Measurements from ENCODE around the gene WNT8A. TPM values are rescaled to one million over a fixed set of nuclear protein-coding genes. Genes with fewer than 3 reads are reported as not detected.
"Not testable (repeated sequence)": the region's sequence is repeated elsewhere in the genome, so short reads cannot be mapped to it uniquely, and the experiment has no call there.

The WNT8A gene
- polyA plus RNA-seq (ENCODE audit: insufficient read length): not detected

DNA sequence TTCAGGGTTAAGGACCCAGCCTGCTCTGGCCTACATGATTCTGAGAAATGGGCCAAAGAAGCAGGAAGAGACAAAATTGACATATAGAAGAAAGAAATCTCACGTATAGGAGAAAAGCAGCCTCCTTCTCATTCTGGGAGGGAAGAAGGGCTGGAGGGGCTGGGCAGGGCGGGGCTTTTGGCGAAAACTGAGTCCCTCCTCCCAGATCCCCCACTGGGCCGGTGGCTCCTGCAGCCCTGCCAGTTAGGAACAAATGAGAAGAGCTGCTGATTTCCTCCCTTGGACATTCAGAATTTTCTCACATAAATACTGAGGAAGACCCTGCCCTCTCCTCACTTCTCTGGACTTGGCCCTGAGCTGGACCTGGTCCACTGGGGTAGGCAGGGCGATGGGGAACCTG, at the start of gene WNT8A:
Gene WNT8A, plus strand, starts transcription at position 332 of the 400 bp plus-strand sequence. CDS start 95 bp downstream, outside the sequence.
- no peak for DNase-seq (ENCODE audit: low read depth)

DNA sequence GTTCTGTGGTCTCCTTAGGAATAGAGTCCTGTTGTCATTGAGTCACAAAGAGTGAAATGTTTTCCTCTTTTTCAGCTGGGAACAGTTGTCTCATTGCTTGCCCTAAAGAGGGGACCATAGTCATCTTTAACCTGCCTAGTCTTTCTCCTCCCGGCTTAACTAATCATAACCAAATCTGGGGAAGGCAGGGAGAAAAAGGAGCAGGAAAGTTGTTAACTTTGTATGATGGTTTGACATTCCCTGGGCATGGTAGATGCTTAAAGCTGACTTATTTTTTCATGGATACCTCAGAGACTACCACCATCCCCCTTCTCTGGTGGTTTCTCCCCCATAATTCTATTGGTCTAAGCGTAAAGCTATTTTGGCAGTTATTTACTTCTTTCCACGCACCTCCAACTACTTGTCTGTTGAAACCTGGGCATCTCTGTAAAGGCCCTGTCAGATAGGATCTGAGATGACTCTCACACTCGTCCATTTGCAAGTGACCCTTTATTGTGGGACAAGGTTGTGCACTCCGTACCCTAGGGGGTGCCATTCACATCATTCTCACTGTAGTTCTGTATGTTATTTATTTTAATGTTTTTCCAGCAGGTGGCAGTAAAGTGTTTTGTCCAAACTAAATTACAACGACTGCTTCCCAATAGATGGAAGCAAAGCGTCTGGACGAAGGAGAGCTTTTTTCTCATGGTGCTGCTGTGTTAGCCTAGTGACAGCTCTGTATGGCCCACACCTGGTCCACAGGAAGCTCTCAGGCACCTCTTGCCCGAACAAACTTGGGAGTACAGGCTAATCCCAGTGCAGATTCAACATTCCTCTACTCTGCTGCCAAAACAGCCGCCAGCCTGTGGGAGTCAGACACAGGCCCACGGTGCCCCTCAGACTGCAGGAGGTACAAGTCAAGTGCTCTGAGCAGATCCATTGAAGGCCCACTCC, 48.0 kb upstream of the WNT8A start:
- DNase-seq (ENCODE audit: low read depth): peak; percentile 75

GRCh38 chr5:138037271-138037670, 46.6 kb upstream of the WNT8A start:
- DNase-seq (ENCODE audit: low read depth): no peak

DNA sequence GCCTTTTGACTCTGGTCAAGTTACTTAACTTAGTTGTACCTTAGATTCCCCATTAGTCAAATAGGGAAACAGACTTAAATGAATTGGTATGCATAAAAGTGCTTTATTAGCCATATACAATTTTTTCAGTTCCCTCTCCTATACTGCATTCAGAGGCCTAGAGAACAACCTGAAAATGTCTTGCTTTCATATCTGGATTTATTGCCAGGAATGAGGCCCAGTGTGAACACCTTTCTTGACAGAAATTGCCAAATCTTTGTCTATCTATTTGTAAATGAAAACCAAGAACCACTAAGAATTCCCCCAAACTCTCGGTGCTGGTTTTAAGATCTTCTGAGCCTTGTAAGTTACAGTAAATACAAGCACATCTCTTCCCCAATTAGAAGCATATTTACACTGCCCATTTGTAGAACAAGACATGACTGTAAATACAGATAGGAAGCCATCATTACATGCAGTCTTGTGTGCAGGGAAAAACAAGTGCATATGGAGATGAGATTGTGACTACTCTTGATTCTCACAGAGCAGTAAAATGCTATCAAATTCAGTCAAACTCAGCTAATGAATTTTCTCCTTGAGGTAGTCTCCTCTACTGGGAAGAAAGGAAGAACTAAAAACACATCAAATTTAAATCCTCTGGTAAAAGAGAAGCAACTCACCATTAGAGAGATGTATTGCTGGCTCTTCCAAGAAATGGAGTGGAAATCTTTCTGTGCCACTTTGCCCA, 45.8 kb upstream of the WNT8A start:
- no peak for DNase-seq (ENCODE audit: low read depth)

DNA sequence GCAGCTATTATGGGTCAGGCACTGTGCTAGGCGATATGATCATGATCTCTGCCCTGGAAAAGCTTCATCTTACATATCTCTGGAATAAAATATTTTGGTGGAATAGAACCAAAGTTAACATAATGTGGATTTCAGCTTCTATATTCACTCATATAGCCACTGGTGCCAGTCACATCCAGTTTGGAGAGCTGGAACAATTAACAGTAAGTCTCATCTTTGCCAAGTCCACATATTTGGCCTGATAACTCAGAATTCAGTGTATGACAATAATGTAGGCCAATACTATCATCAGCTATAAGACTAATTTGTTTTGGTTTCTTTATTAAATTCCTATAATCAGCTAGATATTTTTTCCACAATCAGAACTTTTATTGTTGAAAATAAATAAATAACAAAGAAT, 45.0 kb upstream of the WNT8A start:
- DNase-seq (ENCODE audit: low read depth): no peak

- DNase-seq (ENCODE audit: low read depth): not testable (repeated sequence)
Measured at GRCh38 chr5:138045283-138045682, 38.5 kb upstream of the WNT8A start.

DNA sequence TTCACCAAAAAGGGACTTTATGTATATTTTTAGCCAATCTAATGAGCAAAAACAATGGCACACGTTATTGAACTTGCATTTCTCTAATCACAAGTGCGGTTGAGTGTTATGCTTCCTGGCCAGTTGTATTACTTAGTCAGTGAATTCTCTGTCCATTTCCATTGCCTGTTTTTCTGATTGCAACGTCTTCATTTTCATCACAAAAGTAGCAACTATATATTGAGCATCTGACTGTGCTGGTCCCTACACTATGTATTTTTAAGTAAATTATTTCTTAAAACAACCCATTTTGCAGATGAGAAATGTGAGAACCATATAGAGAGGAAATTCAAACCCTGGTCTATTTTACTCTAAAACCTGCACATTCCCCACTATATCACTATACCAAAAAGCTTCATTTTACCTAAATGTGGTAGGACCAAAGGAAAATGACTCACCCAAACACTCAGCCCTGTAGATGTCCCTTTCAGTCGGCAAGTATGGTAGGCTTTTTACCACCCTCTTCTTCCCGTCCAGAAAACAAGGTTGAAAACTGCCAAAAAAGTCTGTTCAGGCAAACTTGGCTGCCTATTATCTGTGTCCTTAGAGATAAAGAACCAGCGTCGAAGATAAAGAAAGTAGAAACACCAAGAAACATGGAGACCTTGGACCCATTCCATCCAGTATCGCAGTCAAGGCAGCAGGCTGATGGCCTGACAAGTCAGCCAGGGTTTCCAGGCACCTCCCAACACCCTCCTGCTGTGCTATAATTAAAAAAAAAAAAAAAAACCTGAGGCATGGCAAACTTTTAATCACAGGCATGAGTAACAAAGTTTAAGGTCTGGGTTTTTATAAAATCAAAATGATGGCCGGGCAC, 32.2 kb upstream of the WNT8A start:
- DNase-seq (ENCODE audit: low read depth): no peak

GRCh38 chr5:138052718-138053117, 31.1 kb upstream of the WNT8A start:
- DNase-seq (ENCODE audit: low read depth): not testable (repeated sequence)

DNA sequence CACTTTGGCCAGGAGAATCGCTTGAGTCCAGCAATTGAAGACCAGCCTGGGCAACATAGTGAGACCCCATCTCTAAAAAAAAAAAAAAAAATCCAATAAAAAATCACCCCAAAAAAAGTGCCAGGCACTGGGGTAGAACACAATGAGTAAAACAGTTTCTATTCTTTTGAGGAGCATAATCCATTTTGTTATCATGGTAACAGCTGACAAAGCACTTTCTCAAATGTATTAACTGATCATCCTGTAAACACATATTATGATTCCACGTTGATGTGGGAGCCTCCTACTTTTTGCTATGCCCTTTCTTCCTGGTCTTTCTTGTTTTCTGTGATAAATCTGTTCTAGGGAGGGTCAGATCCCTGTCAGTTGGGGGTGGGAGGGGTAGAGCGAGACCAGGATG, 30.3 kb upstream of the WNT8A start:
- DNase-seq (ENCODE audit: low read depth): no peak

- DNase-seq (ENCODE audit: low read depth): no peak
Measured at GRCh38 chr5:138054206-138054605, 29.6 kb upstream of the WNT8A start.

DNA sequence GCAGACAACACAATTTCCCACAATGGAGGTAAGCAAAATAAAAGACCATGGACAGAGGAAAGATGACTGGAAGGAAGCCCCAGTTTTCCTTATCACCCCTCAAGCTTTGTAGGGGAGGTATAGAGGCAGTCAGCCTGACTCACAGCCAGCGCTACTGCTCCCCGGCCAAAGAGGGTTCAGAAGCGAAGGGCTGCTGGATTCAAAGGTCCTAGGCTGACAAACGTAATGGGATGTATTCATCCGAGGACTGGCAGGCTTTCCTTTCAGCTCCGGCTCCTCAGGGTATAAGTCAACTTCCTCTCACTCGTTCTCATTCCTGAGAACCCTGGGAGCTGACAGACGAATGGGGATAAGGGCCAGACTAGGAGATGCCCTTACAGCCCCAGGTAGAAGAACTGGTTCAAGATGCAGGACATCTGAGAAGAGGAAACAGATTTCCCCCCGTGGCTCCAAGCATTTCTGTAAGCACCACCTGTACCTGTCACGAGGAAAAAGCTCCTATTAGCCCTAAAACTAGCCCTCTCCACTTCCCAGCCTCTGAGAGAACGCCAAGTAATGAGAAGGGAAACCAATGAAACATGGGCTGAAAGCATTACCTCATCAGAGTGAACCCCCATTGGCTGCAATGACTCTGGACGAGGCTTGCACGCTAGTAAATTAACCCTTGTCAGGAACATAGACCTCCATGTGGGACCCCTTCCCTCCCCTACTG, 28.8 kb upstream of the WNT8A start:
- DNase-seq (ENCODE audit: low read depth): no peak

- DNase-seq (ENCODE audit: low read depth): no peak
Measured at GRCh38 chr5:138064526-138064925, 19.3 kb upstream of the WNT8A start.

- DNase-seq (ENCODE audit: low read depth): no peak
Measured at GRCh38 chr5:138065102-138065501, 18.7 kb upstream of the WNT8A start.

DNA sequence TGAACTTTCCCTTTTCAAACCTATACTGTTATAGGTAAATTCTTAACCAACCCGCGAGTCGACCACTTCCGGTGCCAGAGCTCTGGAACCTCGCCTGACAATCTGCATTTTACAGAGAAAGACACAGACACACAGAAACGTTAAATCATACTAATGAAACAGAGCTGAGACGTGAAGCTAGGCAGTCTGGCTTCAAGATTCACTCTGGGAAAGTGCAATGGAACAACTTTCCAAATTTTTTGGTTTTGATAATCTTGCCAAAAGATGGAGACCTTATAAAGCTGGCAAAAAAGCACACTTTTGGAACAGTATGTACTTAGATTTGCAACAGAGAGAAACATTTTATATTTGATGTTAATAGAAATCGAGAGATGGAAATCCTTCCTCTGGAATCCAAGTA, 15.9 kb upstream of the WNT8A start:
- no peak for DNase-seq (ENCODE audit: low read depth)

GRCh38 chr5:138068742-138069600, 14.9 kb upstream of the WNT8A start:
- DNase-seq (ENCODE audit: low read depth): no peak

DNA sequence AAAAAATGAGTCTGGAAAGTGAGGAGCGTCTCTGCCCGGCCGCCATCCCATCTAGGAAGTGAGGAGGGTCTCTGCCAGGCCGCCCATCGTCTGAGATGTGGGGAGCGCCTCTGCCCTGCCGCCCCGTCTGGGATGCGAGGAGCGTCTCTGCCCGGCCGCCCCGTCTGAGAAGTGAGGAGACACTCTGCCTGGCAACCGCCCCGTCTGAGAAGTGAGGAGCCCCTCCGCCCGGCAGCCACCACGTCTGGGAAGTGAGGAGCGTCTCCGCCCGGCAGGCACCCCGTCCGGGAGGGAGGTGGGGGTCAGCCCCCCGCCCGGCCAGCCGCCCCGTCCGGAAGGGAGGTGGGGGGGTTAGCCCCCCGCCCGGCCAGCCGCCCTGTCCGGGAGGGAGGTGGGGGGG, 13.8 kb upstream of the WNT8A start:
- DNase-seq (ENCODE audit: low read depth): not testable (repeated sequence)

DNA sequence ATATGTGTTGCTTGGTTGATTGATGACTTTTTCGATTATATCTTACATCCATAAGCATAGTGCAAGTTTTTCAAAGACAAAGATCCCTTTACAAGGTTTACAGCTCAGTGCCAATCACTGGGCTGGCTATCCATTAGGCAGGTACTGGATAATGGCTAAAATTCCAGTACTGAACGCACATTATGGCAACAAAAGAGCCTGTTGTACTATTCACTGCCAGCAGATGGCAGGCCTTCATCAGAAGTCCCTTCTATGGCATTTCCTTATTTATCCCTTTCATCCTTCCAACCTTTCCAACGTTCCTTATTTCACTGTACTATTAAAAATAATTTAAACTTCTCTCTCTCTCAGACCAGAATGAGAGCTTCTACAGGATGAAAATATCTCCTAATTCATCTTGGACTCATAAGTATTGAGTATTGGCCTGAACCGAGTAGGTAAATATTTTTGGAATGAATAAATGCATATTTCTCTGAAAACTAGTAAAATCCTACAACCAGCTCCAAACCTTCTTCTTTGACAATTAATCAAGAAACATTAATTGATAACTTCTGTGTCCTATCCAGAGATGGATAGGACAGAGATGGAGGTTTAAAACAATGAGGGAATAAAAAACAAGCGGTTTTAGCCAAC, 6.7 kb upstream of the WNT8A start:
- DNase-seq (ENCODE audit: low read depth): peak; percentile 34

- DNase-seq (ENCODE audit: low read depth): no peak
Measured at GRCh38 chr5:138078006-138078643, 5.7 kb upstream of the WNT8A start.

- no peak for DNase-seq (ENCODE audit: low read depth)
Measured at GRCh38 chr5:138082033-138082432, 1.8 kb upstream of the WNT8A start.

All from forelimb muscle (tissue), 1 donor.